NCI-H1092 (cell line): ENCODE measurements around the gene KLC3.

ENCODE experiments used
- DNase-seq: peaks from one replicate; lab custom pipeline; 2025; lab: John Stamatoyannopoulos, UW

KLC3 gene

DNA sequence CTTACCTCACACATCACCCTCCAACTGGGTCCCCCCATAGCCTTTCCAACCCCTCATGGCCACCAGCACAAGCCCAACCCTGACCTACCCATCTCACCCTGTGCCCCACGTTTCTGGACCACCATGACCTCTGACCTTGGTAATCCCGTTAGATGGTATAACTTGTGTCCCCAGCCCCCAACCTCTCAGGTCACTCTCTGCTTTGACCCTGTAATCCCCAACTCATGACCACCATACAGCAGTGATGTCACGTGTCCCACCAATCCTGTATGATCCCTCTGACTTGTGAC, 8.5 kb downstream of the KLC3 start:
- DNase-seq, result no peak

DNA sequence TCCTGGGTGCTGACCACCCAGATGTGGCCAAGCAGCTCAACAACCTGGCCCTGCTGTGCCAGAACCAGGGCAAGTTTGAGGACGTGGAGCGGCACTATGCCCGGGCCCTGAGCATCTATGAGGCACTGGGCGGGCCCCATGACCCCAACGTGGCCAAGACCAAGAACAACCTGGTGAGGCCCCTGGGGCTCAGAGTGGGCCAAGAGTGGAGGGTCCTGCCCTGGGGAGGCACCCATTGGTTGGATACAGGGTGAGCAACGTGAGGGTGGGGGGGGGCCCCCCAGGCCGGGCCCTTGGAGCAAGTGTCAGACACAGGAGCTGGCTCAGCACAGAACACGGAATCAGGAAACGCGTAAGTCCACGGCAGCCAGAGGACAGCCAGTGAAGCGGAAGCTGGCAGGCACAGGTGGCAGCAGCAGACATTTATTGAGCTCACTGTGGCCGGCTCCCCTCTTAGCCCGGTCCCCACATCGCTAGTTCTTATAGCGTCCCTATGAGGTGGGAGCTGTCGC, 8.9 kb downstream of the KLC3 start:
- DNase-seq, result no peak

DNA sequence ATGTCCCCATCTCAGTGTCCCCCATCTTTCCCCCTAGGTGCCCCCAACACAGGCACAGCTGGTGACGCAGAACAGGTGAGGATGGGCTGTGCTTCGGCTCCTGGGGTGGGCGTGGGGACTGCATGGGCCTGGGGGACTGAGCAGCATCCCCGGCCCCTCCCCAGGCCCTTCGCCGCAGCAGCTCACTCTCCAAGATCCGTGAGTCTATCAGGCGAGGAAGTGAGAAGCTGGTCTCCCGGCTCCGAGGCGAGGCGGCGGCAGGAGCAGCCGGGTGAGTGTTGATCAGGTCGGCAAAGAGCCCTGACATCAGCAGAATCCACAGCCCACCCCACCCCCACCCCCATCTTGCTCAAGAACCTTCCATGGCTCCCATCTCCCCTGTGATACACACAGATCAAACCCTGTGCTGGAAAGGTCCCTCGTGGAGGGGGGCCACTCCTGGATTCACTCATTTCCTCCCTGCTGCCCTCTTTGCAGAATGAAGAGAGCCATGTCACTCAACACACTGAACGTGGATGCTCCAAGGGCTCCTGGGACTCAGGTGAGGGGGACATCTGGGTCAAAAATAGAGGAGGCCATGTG, 10.0 kb downstream of the KLC3 start:
- DNase-seq, result no peak

DNA sequence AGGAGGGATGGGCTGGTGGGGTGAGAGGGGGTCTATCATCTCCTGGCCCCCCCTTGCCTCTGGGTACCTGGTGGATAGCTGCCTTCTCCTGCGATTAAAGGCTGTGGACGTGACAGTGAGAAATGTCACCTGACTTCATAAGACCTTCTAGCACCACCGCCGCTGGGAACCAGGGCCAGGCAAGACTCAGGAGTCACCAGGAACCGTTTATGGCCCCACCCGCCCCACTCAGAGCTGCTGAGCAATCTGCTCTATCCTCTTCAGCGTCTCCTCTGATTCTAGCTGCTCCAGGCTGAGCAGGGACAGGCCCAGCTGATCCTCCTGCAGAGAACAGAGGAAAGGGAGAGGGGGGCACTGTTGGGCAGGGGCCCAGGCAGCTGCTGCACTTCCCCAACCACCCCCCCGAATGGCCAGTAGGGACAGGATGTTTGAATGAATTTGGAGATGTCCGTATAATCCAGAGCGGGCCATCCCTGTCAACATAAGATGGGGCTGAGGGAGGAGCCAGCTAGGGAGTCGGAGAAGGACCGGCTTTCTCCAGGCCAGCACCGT, 10.9 kb downstream of the KLC3 start:
- DNase-seq, result no peak

DNA sequence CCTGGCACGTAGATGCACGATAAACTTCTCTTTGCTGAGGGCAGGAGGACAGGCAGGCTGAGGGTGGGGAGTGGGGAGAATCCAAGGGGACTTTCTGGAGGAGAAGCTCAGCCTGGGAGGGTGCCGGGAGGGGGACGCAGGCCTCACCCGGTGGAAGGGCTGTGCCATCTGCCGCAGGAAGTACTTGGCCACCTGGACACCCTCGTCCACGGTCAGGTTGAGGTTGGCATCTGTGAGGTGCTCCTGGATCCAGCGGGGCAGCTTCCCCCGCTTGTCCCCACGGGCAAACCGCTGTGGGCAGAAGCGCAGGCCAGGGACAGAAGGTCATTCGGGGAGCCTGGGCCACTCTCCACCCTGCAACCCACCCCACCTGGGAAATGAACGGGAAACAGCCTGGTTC, 11.5 kb downstream of the KLC3 start:
- no peak for DNase-seq

DNA sequence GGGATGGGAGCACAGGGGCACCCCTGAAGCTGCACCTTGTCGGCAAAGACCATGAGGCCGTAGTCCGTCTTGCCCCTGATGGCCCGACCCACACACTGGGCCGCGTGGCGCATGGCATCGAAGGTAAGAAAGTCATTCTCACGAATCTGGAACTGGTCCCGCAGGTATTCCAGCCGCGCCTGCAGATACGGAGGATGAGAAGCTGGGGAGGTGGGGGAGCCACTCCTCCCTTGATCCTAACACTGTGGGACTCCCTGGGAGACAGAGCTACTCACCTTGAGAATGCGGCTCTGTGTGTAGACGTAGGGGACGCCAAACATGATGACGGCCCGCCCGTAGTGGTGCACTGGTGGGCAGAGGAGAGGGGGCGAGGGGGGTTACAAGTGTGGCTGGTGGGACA, 11.9 kb downstream of the KLC3 start:
- no peak for DNase-seq

DNA sequence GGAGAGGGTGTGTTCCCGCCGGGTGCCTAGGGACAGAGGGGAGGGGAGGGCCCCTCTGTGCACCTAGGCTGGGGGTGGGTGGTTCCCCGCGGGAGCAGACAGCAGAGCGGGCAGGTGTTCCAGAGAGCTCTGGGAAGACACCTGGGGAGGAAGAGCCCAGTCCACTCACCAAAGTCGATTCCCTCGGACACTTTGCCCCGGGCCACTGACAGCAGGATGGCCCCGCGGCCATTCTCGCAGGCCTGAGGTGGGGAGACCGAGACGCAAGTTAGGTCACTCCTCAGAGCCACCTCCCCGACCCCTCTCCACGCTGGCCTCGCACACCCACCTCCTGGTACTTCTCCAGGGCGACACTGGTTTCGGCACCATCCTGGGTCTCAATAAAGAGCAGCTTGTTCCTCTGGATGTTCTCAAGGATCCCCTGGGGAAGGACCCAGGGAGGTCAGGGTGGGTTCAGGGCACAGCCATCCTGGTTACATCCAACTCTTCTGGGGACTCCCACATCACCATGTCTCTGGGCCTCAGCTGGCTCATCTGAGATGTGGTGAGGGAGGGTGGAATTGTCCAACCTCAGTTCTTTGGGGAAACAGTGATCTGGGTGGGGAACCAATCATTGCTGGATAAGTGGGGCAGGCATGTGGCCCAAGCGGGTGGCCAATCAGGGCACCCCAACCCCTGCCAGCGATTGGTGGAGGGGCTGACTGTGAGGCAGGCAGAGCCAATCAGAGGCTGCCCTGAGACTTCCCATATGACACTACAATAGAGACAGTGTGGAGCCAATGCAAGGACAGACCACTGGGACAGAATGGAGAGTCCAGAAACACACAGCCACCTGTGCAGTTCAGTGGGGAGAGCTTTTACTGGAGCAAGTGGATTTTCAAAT, 12.6 kb downstream of the KLC3 start:
- DNase-seq, result no peak

DNA sequence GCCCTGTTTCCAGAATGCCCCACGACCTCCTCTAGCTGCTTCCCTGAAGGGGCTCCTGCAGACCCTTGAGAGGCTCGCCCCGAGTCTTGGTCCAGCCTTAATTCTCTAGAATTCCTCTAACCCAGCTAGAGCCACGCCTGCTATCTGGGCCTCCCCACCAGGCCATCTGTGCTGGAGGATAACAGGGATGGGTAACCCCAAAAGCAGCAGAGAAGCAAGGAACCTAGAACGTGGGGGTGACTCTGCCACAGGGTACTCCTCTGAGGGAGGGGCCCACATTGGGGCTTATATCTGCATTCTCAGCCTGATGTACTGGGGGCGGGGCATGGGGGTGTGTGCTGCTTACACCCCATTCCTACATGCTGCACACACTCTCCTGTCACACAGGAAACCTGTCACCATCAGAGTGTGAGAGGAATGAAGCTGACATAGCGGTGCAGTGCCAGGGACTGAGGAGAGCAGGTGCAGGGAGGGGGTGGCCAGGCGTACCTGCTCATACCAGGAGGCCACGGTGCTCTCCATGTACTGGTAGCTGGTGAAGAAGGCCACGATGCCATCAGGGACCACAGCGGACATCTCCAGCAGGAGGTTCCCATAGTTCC, 13.8 kb downstream of the KLC3 start:
- DNase-seq, result no peak

DNA sequence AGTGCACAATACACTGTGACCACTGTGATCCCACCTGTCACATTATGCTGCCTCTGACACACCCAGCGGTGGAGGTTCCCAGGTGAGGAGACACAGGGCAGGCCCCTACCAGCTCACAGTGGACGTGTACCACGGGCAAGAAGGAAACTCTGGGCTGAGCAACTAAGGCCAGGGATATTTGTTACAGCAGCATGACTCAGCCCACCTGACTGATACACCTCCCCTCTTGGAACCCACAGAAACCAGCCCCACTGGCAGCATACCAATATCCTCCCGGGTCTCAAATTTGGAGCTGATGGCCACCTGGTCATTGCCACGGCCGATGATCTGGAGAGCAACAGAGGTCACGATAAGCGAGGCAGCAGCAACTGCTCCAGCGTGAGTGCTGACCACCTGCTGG, 14.9 kb downstream of the KLC3 start:
- no peak for DNase-seq

DNA sequence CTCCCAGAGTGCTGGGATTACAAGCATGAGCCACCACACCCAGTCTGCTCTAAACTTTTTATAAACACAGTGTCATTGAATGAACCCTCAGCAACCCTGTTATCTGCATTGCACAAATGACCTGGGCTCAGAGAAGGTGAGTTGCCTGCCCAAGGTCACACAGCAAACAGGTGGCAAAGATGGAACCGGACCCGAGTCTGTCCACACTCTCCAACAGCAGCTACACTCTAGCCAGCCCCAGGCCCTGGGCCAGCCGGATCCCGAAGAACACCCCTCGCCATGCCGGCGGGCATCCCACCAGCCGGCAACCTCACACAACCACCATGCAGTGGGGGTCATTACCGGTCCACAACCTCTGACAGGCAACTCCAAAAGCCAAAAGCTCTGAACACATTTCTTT, 15.4 kb downstream of the KLC3 start:
- no peak for DNase-seq

DNA sequence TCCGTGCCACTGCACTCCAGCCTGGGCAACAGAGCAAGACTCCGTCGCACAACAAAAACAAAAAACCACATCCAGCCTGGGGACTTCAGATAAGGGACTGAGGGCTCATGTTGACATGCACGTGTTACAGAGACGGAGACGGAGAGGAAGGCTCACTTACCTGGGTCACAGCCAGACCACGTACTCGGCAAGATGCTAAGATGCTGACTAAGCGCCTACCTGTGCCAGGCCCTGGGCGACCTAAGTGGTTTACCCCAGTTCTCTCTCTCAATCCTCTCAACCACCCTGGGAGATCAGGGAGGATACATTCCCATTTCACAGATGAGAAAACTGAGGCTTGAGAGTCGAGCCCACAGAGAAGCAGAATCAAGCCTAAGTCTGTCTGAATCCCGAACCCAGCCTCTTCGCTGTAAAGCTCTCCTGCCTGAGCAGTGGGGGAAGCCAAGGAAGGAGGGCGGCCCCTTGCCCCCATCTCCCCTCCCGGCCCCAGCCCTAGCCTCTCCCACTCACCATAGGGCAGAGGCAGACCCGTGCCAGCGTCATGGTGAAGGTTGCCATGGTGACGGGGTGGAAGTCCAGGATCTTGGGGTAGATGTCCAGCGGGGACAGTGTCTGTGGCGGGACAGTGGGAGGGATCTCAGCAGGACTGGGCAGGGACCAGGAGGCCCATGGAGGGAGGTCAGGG, 16.4 kb downstream of the KLC3 start:
- no peak for DNase-seq

DNA sequence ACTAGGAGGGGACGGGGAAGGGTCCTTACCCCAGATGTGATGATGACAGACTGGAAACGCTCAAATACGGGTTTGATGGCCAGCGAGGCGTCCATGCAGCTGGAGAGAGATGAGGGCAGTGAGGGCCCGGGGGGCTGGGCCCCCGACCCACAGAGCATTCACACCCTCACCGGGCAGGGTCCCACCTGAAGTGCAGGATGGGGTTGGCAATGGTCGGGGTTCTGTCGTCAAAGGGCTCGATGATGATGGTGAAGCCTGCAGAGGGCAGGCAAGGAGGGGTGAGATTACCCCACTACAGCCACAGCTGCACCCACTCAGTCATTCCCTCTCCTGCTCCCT, 16.9 kb downstream of the KLC3 start:
- DNase-seq, result no peak

DNA sequence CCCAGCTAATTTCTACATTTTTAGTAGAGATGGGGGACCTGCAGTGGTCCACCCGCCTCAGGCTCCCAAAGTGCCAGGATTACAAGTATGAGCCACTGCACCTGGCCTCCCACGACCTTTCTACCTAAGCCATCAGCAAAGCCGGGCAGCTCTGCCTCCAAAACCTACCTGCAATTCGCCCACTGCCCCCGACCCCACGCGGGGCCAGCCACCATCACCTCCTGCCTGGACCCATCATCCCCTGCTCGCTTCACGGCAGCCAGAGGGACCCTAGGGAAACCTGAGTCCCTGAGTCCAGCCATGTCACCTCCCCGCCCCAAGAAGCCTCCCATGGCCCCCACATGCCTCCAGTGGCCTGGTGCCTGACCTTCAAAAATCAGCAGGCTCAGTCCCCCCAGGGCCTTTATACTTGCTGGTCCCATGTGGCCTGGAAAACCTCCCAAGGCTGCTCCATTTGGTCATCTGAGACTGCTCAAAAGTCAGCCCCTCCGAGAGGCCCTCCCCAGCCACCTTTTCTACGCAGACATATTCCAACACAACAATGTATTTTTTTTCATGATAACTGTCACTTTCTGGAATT, 17.8 kb downstream of the KLC3 start:
- no peak for DNase-seq

DNA sequence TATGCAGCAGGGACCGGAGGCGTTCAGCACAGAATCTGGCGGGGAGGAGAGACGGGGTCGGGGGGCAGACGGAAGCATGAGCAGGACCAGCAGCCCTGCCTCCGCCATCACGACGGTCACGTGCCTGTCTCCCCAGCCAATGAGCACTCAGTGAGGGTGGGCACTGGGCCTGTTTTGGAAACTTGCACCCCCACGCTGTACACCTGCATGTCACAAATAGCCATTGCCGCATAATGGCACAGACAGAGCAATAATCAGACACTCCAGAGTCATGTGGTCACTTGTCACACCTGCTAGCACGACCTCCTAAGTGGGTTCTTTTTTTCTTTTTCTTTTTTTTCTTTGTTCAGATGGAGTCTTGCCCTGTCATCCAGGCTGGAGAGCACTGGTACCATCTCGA, 21.1 kb downstream of the KLC3 start:
- no peak for DNase-seq

DNA sequence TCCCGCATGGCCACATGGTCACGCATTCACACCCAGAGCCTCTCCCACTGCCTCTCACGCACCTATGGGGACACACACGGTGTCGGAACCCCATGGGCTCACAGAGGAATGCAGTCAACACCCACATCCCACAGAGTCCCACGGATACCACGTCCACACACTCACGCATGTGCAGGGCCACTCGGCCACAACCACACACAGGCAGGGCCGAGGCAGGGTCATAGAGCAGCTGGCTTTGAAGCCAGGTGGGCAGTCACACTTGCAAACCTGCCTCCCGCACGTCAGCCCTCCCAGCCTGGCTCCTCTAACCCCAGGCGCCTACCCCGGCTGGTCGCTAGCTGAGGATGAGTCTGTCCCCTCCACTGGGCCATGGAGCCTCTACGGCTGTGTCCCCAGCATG, 21.7 kb downstream of the KLC3 start:
- no peak for DNase-seq

DNA sequence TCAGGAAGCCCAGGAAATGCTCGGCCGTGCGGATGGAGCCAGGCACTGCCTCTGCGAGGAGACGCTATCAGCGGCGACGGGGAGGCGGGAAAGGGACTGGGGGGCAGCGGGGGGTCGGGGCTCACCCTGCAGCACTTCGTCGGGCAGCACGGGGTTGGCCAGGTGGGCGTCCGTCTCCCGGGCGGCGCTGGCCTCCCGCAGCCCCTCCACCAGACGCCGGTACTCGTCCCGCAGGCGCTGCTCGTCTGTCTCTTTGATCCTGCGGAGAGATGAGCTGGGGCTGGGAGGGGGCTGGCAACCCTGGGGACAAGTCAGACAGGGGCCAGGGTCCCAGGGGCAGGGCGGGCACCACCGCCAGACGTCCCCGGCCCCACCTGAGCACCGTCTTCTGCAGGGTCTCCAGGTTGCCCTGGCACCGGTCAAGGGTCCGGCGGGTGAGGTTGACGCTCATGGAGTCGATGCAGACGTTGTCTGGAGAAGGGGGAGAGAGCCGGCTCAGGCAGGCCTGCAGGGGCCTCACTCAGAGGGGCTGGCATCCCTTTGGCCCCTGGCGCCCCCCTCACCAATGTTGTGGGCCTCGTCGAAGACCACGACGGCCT, 23.4 kb downstream of the KLC3 start:
- no peak for DNase-seq

DNA sequence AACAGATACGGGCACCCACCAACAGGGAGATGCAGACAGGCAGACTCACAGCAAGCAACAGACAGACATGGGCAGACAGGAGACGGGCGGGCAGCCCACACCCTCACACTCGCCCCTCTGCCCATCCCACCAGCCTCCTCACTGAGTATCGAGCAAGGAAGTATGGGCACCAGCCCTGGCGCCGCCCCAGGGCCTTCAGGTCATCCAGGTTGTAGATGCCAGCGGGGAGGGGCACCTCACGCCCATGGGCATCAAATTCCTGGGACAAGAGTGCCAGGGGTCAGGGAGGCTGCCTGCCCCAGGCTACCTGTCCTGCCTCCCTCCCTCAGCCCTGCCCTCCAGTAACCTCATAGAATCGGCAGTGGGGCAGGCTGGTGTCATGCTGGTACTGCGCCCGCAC, 24.1 kb downstream of the KLC3 start:
- DNase-seq, result no peak

DNA sequence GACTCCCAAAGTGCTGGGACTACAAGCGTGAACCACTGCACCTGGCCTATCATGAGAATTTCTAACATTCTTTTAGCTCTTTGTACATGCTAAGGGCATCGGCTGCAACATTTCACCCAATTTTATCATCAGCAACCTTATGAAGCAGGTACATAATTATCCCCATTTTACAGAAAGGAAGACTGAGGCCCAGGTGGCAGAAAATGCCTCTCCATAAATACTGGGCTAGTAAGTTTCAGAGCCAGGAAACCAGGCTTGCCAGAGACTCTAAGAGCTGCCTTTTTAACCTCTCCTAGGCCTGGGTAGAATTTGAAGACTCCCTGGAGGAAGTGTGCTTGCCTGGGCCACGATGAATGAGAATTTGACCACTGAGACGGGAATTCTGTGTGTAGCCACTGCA, 27.6 kb downstream of the KLC3 start:
- DNase-seq, result no peak

DNA sequence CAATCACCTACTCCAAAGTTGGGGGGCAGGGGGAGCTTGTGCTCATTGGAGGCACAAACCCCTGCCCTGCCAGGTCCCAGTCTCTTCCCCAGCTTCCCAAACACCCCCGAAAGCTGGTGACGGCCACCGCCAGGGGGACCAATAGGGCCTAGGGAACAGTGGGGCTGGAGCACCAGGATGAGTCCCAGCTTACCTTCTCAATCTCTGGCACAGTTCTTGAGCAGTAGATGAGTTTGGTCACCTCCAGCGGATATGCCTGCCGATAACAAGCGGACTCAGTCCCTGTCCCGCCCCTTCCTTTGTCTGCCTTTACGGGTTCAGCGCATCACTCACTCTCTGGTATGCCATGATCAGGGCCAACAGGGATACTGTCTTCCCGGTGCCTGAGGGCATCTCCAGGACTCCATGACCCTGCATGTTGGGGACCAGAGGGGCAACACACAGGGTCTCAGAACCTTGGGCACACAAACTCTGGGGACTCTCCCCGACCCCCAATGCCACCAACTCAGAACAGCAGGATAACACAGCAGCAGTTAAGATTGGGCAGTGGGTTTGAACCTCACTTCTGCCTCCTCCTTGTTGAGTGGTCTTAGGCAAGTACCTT, 28.3 kb downstream of the KLC3 start:
- DNase-seq, result no peak

DNA sequence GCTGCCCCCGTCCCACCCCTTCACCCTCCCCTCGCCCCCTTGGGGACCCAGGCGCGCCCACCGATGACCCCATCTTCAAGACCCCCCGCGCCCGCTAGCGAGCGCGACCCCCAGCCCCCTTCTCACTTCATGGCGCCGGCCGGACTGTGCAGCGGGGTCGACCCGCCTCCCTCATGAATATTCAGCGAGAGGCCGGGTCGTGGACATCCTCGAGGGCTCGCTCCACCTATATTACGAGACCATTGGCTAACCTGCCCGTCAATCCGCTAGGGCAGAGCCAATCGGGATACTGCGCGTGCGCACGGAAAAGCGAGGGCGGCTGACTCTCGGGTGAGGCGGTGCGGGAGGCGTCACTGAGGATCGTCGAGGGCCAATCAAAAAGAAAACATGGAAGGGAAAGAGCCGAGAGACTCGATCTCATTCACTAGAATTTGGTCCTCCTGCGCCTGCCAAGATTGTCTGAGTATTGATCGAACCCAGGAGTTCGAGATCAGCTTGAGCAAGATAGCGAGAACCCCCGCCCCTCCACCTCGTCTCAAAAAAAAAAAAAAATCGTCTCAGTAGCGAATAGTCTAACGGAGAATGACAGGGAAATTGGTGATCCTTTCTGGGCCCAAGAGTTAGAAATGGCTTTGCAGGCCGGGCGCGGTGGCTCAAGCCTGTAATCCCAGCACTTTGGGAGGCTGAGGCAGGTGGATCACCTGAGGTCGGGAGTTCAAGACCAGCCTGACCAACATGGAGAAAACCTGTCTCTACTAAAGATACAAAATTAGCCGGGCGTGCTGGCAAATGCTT, 30.1 kb downstream of the KLC3 start, which contains the start of gene ERCC2:
TSS of gene ERCC2 (minus strand) at position 164 of the 795 bp plus-strand sequence. CDS start at position 131, 33 bp downstream.
- peak; percentile 95 for DNase-seq
